NCI-H2107 (cell line): Measurements from ENCODE around the gene TSPAN9.

Source experiments
- DNase-seq: peaks from one replicate; lab custom pipeline; 2025; lab: John Stamatoyannopoulos, UW

Gene TSPAN9

GRCh38 chr12:3141339-3142321, 64.5 kb downstream of the TSPAN9 start:
- DNase-seq: no peak

GRCh38 chr12:3142386-3142785, 65.2 kb downstream of the TSPAN9 start:
- no peak for DNase-seq

GRCh38 chr12:3144495-3144894, 67.3 kb downstream of the TSPAN9 start:
- no peak for DNase-seq

GRCh38 chr12:3145033-3145432, 67.9 kb downstream of the TSPAN9 start:
- no peak for DNase-seq

DNA sequence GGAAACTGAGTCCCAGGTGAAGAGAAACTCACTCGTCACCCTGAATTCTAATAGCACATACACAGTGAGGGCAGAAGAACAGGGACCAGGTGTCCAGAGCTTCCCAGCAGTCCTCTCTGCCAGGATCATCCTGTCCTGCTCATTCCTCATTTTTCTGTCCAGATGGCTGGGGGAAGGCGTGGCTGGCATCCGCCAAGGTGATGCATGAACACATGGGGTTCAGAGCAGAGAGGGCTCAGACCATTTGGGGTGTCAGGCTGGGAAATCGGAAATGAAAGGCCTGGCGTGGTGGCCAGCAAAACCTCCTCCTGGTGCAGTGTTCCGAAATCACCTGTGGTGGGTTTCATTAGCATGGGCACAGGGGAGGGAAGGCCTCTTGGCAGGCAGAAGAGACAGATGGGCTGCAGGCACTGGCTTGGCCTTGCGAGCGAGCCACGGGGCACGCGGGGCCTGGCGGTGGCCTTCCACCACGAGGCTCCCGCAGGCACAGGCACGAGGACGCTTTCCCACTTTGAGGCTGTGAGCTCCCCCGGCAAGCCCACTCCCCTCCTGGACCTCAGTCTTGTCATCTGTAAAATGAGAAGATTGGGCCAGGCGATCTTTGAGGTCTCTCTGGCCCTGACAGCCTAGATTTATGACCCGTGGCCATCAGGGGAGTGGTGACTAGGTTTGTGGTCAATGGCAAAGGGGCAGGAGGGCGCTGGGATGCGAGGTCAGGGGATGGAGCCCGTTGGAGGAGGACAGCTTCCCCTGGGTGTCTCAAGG, 68.5 kb downstream of the TSPAN9 start:
- no peak for DNase-seq

GRCh38 chr12:3147260-3147659, 70.1 kb downstream of the TSPAN9 start:
- no peak for DNase-seq

- DNase-seq: no peak
Measured at GRCh38 chr12:3148366-3149000, 71.3 kb downstream of the TSPAN9 start.

DNA sequence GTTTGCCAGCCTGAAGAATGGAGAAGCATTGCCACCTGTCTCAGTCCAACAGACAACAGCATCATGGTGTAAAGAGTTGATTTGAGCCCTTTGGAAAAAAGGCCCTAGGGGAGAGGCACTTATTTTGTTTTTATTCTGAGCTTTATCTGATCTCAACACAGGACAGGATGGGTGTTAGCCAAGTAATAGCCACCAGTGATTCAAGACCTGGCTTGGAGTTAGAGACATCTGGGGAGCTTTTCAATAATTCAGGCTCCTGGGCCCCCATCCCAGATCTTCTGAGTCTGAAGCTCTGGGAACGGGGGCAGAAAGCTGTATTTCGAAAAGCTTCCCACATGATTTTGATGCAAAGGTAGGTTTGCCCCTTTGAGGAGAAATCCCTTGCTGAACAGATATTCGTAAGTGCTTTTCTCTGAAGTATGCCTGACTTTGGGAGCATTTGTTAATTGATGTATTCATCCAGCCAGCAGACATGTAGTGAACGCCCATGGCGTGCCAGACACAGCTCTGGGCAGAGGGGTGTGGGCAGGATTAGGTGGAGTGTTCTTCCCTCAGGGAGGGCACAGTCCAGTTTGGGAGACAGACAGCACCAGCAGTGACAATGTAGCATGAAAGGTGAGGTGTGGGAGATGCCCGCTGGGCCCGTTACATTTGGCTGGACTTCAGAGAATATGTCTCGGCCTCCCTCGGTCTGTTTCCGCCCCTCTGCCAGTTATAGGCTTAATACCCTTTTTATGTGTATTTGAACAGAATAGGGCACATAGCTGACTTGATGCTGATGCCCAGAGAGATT, 72.5 kb downstream of the TSPAN9 start:
- DNase-seq: no peak

DNA sequence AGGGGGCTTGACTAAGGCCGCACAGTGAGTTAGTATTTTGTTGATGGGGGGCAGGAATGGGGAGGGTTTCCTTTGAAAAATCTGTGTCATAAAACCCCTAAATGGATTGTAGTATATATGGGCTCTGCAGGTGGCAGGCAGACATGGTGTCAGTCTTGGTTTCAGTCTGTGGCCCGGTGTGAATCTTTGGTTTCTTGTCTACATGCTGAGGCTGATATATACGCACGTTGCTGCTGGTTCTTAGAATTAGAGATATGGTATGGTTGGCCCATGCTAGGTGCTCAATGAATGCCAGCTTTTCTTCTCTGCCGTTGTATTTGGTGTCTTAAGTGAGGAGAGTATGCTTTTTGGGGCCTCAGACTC, 73.1 kb downstream of the TSPAN9 start:
- DNase-seq: no peak

- no peak for DNase-seq
Measured at GRCh38 chr12:3150931-3151835, 74.0 kb downstream of the TSPAN9 start.

GRCh38 chr12:3152011-3152511, 74.9 kb downstream of the TSPAN9 start:
- no peak for DNase-seq

GRCh38 chr12:3152892-3153291, 75.7 kb downstream of the TSPAN9 start:
- no peak for DNase-seq

GRCh38 chr12:3154006-3154405, 76.8 kb downstream of the TSPAN9 start:
- no peak for DNase-seq

- DNase-seq: no peak
Measured at GRCh38 chr12:3155702-3156370, 78.7 kb downstream of the TSPAN9 start.

DNA sequence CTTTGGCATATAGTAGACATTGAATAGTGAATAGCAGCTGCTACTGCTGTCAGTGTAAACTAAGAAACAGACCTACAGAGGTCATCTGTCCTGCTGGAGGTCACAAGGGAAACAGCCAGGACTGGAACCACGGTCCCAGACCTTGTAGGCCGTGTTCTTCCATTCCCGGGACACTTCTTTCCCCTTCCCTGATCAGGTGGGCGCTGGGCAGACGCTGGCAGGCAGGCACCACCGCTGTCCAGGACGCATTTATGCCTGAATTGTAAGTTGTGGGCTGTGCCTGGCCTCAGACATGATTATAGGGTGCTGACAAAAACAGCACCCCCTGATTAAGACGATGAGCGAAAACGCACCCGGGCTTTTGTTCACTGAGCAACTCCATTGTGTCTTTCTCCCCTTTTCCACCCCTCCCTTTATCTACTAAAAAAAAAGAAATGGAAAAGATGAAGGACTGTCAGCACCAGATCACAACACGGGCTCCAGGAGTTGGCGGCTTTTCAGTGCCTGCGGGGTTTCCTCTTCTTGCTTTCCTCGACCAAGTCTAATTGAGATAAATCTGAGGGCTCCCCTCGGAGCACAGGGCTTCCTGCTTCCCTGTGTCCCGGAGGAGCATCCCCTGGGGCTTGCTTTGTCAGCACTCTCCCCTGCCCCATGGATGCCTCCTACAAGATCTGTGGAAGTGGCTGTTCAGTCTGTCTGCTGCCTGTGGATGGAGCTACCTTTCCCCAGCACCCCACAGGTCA, 80.6 kb downstream of the TSPAN9 start:
- DNase-seq: no peak

DNA sequence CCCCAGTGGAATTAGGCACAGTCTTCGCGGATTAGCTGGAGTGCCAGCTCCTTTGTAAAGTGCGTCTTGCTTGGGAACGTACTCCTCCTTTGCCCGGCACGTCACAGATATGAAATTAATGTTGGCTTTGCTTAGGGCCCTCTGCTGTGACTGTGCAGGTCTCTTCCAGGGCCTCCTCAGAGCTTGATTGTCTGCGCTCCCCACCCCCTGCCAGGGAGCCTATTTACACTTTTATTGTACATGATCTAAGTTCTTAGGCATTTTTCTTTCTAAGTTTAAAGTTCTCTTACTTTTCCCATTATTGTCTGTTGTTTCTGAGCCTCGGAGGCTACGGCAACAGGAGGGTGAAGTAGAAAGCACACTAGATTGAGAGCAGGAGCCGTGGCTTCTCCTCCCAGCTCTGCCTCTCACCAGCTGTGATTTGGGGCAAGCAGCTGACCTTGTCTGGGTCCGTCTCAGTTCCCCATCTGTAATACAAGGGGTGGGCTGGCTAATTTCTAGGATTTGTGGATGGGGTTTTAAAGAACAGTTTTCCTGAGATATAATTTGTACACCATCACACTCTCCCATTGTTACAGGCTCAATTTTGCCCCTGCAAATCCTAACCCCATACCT, 81.8 kb downstream of the TSPAN9 start:
- no peak for DNase-seq

DNA sequence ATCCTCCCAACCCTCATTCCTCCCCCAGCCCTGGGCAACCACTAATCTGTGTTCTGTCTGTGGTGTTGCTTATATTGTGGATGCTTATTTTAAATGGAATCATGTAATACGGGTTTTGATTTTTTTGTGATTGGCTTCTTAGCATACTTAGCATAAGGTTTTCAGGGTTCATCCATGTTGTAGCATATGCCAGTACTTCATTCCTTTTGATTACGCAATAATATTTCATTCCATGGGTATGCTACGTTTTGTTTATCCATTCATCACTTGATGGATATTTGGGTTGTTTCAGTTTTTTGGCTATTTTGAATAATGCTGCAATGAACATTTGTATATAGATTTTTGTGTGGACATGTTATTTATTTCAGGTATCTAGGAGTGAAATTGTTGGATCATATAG, 82.9 kb downstream of the TSPAN9 start:
- DNase-seq: no peak

GRCh38 chr12:3161861-3162260, 84.7 kb downstream of the TSPAN9 start:
- no peak for DNase-seq
